Fibroblast of peridontal ligament (primary cell): ENCODE measurements around the gene MRTFA.
"Not testable (repeated sequence)": the region's sequence is repeated elsewhere in the genome, so short reads cannot be mapped to it uniquely, and the experiment has no call there.

Experiments used
- DNase-seq: peaks from one replicate; pipeline ENCODE4 v3.0.0-alpha.2; 2010; ENCODE audit errors: extremely low read depth

The MRTFA gene

GRCh38 chr22:40636380-40637182 is at the start of gene MRTFA:
Gene MRTFA, minus strand, starts transcription at chr22:40636719.
- peak; percentile 100 for DNase-seq

GRCh38 chr22:40685406-40685805 is 48.9 kb upstream of the MRTFA start:
- no peak for DNase-seq

- DNase-seq = no peak
These were observed 48.2 kb upstream of the MRTFA start for GRCh38 chr22:40684728-40685127.

- DNase-seq = no peak
These were observed 44.9 kb upstream of the MRTFA start for GRCh38 chr22:40681451-40681850.

- DNase-seq = no peak
These were observed 44.3 kb upstream of the MRTFA start for GRCh38 chr22:40680819-40681183.

GRCh38 chr22:40679964-40680818 is 43.7 kb upstream of the MRTFA start:
- peak; percentile 32 for DNase-seq

GRCh38 chr22:40679249-40679963 is 42.9 kb upstream of the MRTFA start, which contains the start of gene MCHR1:
Gene MCHR1, plus strand, starts transcription at chr22:40679484. Its CDS starts 169 bp downstream, at chr22:40679653.
- no peak for DNase-seq

- DNase-seq = no peak
These were observed 42.2 kb upstream of the MRTFA start for GRCh38 chr22:40678493-40679248.

GRCh38 chr22:40676644-40677043 is 40.1 kb upstream of the MRTFA start:
- DNase-seq = no peak

- not testable (repeated sequence) for DNase-seq
These were observed 39.6 kb upstream of the MRTFA start for GRCh38 chr22:40676166-40676565.

GRCh38 chr22:40674274-40674673 is 37.8 kb upstream of the MRTFA start:
- no peak for DNase-seq

GRCh38 chr22:40673017-40673416 is 36.5 kb upstream of the MRTFA start:
- DNase-seq = no peak

GRCh38 chr22:40671796-40672360 is 35.4 kb upstream of the MRTFA start:
- no peak for DNase-seq

GRCh38 chr22:40671369-40671768 is 34.9 kb upstream of the MRTFA start:
- no peak for DNase-seq

GRCh38 chr22:40670058-40670457 is 33.5 kb upstream of the MRTFA start:
- no peak for DNase-seq

GRCh38 chr22:40668611-40669411 is 32.3 kb upstream of the MRTFA start:
- DNase-seq = peak; percentile 91

GRCh38 chr22:40666151-40666848 is 29.8 kb upstream of the MRTFA start:
- DNase-seq = peak; percentile 80

GRCh38 chr22:40665312-40665711 is 28.8 kb upstream of the MRTFA start:
- peak; percentile 92 for DNase-seq

GRCh38 chr22:40661671-40662070 is 25.2 kb upstream of the MRTFA start:
- DNase-seq = peak; percentile 40

GRCh38 chr22:40660730-40661129 is 24.2 kb upstream of the MRTFA start:
- DNase-seq = no peak
